ENCODE results near the gene ASB3. TPM values are rescaled to one million over a fixed set of nuclear protein-coding genes. Genes with fewer than 3 reads are reported as not detected.

Gene ASB3
- total RNA-seq, 1 donor from 2014 or later: 17.3 TPM

- no peak for TF ChIP-seq CTCF (IDR thresholded peaks at IDR 0.05; ENCODE audit: insufficient read depth, low read length, poor library complexity, severe bottlenecking)
- Histone ChIP-seq H3K4me3 (ENCODE audit: low read depth, low read length) (no peak overlapping the region), H3K27me3 (ENCODE audit: control insufficient read depth, insufficient read depth, low read length) (no peaks in the 10 kb centered on the region), H3K36me3 (ENCODE audit: control insufficient read depth, insufficient read depth, low read length) (no peaks in the 10 kb centered on the region)
- DNase-seq (ENCODE audit: low read depth): no peak
These were observed 7.1 kb upstream of the ASB3 start for GRCh38 chr2:53793821-53794220.

- TF ChIP-seq CTCF (IDR thresholded peaks at IDR 0.05; ENCODE audit: insufficient read depth, low read length, poor library complexity, severe bottlenecking): no peak
These were observed 6.5 kb upstream of the ASB3 start for GRCh38 chr2:53793261-53793660.

GRCh38 chr2:53787614-53788289 lies 999 bp upstream of the ASB3 start:
- no peak for DNase-seq (ENCODE audit: low read depth)
- H3K4me3 ChIP-seq (ENCODE audit: low read depth, low read length): peak overlapping the region; percentile 71
- no peaks in the 10 kb centered on the region for H3K36me3 ChIP-seq (ENCODE audit: control insufficient read depth, insufficient read depth, low read length)
- TF ChIP-seq CTCF (IDR thresholded peaks at IDR 0.05; ENCODE audit: insufficient read depth, low read length, poor library complexity, severe bottlenecking): no peak
- no peaks in the 10 kb centered on the region for H3K27me3 ChIP-seq (ENCODE audit: control insufficient read depth, insufficient read depth, low read length)

More at GRCh38 chr2:53793261-53793660, 6.5 kb upstream of the ASB3 start:
- H3K36me3 ChIP-seq (ENCODE audit: control insufficient read depth, insufficient read depth, low read length): no peaks in the 10 kb centered on the region
- no peaks in the 10 kb centered on the region for H3K27me3 ChIP-seq (ENCODE audit: control insufficient read depth, insufficient read depth, low read length)
- no peak overlapping the region for H3K4me3 ChIP-seq (ENCODE audit: low read depth, low read length)
- DNase-seq (ENCODE audit: low read depth): no peak

GRCh38 chr2:53786352-53786704 lies 425 bp downstream of the ASB3 start:
- TF ChIP-seq CTCF (IDR thresholded peaks at IDR 0.05; ENCODE audit: insufficient read depth, low read length, poor library complexity, severe bottlenecking): no peak
- DNase-seq (ENCODE audit: low read depth): no peak
- H3K4me3 ChIP-seq (ENCODE audit: low read depth, low read length): peak overlapping the region; percentile 71

GRCh38 chr2:53785366-53785765 lies 1.4 kb downstream of the ASB3 start:
- no peaks in the 10 kb centered on the region for H3K36me3 ChIP-seq (ENCODE audit: control insufficient read depth, insufficient read depth, low read length)
- peak overlapping the region; percentile 71 for H3K4me3 ChIP-seq (ENCODE audit: low read depth, low read length)
- no peak for DNase-seq (ENCODE audit: low read depth)
- H3K27me3 ChIP-seq (ENCODE audit: control insufficient read depth, insufficient read depth, low read length): no peaks in the 10 kb centered on the region
- TF ChIP-seq CTCF (IDR thresholded peaks at IDR 0.05; ENCODE audit: insufficient read depth, low read length, poor library complexity, severe bottlenecking): no peak

More at GRCh38 chr2:53786352-53786704, 425 bp downstream of the ASB3 start:
- H3K36me3 ChIP-seq (ENCODE audit: control insufficient read depth, insufficient read depth, low read length): no peaks in the 10 kb centered on the region
- H3K27me3 ChIP-seq (ENCODE audit: control insufficient read depth, insufficient read depth, low read length): no peaks in the 10 kb centered on the region

GRCh38 chr2:53784436-53784835 lies 2.3 kb downstream of the ASB3 start:
- Histone ChIP-seq H3K4me3 (ENCODE audit: low read depth, low read length) (no peak overlapping the region), H3K36me3 (ENCODE audit: control insufficient read depth, insufficient read depth, low read length) (no peaks in the 10 kb centered on the region), H3K27me3 (ENCODE audit: control insufficient read depth, insufficient read depth, low read length) (no peaks in the 10 kb centered on the region)
- TF ChIP-seq CTCF (IDR thresholded peaks at IDR 0.05; ENCODE audit: insufficient read depth, low read length, poor library complexity, severe bottlenecking): no peak
- no peak for DNase-seq (ENCODE audit: low read depth)

Measured in kidney epithelial cell (primary cell).